ENCODE results near the gene LECT2. TPM values are rescaled to one million over a fixed set of nuclear protein-coding genes. Genes with fewer than 3 reads are reported as not detected.

LECT2 gene
- total and polyA plus RNA-seq, 2 experiments from 2014 or later: 0.45 TPM; not detected in 1

Other genes with a start within 250 kb of the LECT2 start
- 1.4 and 1.5 TPM in 2 replicates for gene SLC25A48, start 120.3 kb downstream of the LECT2 start, total RNA-seq (2014; rRNA removed; shearing (Covaris generic))
- gene SLC25A48, start 120.3 kb downstream of the LECT2 start, polyA plus RNA-seq (2016; fragmentation: Nextera tagmentation; extraction: Ambion mirVana): 1.1 TPM in 2 replicates
- gene IL9, start 59.1 kb downstream of the LECT2 start, total RNA-seq (2014; rRNA removed; shearing (Covaris generic)): not detected in 2 replicates
- not detected in 2 replicates for gene IL9, start 59.1 kb downstream of the LECT2 start, polyA plus RNA-seq (2016; fragmentation: Nextera tagmentation; extraction: Ambion mirVana)
- gene TGFBI, start 74.0 kb upstream of the LECT2 start, total RNA-seq (2014; rRNA removed; shearing (Covaris generic)): 8.2 and 8.9 TPM in 2 replicates
- 8.0 and 9.4 TPM in 2 replicates for gene TGFBI, start 74.0 kb upstream of the LECT2 start, polyA plus RNA-seq (2016; fragmentation: Nextera tagmentation; extraction: Ambion mirVana)
- 52.5 and 56.6 TPM in 2 replicates for gene SMAD5, start 177.9 kb upstream of the LECT2 start, total RNA-seq (2014; rRNA removed; shearing (Covaris generic))
- 31.2 and 37.5 TPM in 2 replicates for gene SMAD5, start 177.9 kb upstream of the LECT2 start, polyA plus RNA-seq (2016; fragmentation: Nextera tagmentation; extraction: Ambion mirVana)
- gene SMIM32, start 238.2 kb upstream of the LECT2 start, total RNA-seq (2014; rRNA removed; shearing (Covaris generic)): 0.19 and 0.56 TPM in 2 replicates
- 0.17 and 0.27 TPM in 2 replicates for gene SMIM32, start 238.2 kb upstream of the LECT2 start, polyA plus RNA-seq (2016; fragmentation: Nextera tagmentation; extraction: Ambion mirVana)